ENCODE measurements around the gene GDNF. TPM values are rescaled to one million over a fixed set of nuclear protein-coding genes. Genes with fewer than 3 reads are reported as not detected.

GDNF gene
- polyA plus RNA-seq, 3 donors: not detected

- no peak overlapping the region for H3K4me3 Mint-ChIP-seq
- H3K36me3 ChIP-seq (replicated peaks in 1 of 2; ENCODE audit: control insufficient read depth in 1 of 2, insufficient read depth in 2 of 2, low read length in 2 of 2): no peaks in the 10 kb centered on the region
- no peak overlapping the region for H3K27ac ChIP-seq (ENCODE audit: low read depth in 1 of 2, low read length in 2 of 2)
- no peaks in the 10 kb centered on the region for H3K9me3 ChIP-seq (replicated peaks in 1 of 2; ENCODE audit: control insufficient read depth in 1 of 2, insufficient read depth in 1 of 2, low read length in 2 of 2)
- H3K4me1 ChIP-seq (ENCODE audit: control insufficient read depth in 1 of 2, insufficient read depth in 2 of 2, low read length in 2 of 2): no peaks in the 10 kb centered on the region
- H3K4me2 ChIP-seq (replicated peaks; ENCODE audit: extremely low read depth, low read length, poor library complexity, severe bottlenecking): no peak overlapping the region
- H3K27ac Mint-ChIP-seq: no peak overlapping the region
- H3K27me3 ChIP-seq (ENCODE audit: control insufficient read depth in 2 of 2, insufficient read depth in 2 of 2, low read length in 2 of 2): no peaks in the 10 kb centered on the region
- no peak overlapping the region for H3K4me3 ChIP-seq (replicated peaks in 1 of 3; ENCODE audit: low read depth in 2 of 3, low read length in 3 of 3)
- H2AFZ ChIP-seq (ENCODE audit: insufficient read depth, low read depth, low read length, poor library complexity, severe bottlenecking): no peak overlapping the region
- H3K79me2 ChIP-seq (ENCODE audit: insufficient read depth, low read length): no peaks in the 10 kb centered on the region
- H3K4me1 Mint-ChIP-seq: no peaks in the 10 kb centered on the region
- peaks cover 0 to 4% (median 2%) of the 10 kb centered on the region in 3 donors for H3K27me3 Mint-ChIP-seq (ENCODE audit: low read depth in 3 of 3)
- intact Hi-C loops (cut with micrococcal nuclease): no loop called here
- H3K9ac ChIP-seq (ENCODE audit: insufficient read depth, low read length, poor library complexity, severe bottlenecking): no peak overlapping the region
- H4K20me1 ChIP-seq (ENCODE audit: insufficient read depth, low read length): no peaks in the 10 kb centered on the region
- no peaks in the 10 kb centered on the region for H3K36me3 Mint-ChIP-seq
- H3K9me3 Mint-ChIP-seq: peaks cover 0 to 7% (median 0%) of the 10 kb centered on the region in 7 donors
- TF ChIP-seq CTCF (IDR thresholded peaks at IDR 0.05): no peak
- DNase-seq: no peak
These were observed 18.4 kb upstream of the GDNF start for GRCh38 chr5:37858250-37858649.

- no peak overlapping the region for H3K27ac Mint-ChIP-seq
- no peaks in the 10 kb centered on the region for H3K4me1 Mint-ChIP-seq
- Histone ChIP-seq H2AFZ (ENCODE audit: insufficient read depth, low read depth, low read length, poor library complexity, severe bottlenecking) (no peak overlapping the region), H3K4me3 (replicated peaks in 1 of 3; ENCODE audit: low read depth in 2 of 3, low read length in 3 of 3) (no peak overlapping the region), H3K4me2 (replicated peaks; ENCODE audit: extremely low read depth, low read length, poor library complexity, severe bottlenecking) (no peak overlapping the region), H3K9me3 (replicated peaks in 1 of 2; ENCODE audit: control insufficient read depth in 1 of 2, insufficient read depth in 1 of 2, low read length in 2 of 2) (no peaks in the 10 kb centered on the region), H3K27ac (ENCODE audit: low read depth in 1 of 2, low read length in 2 of 2) (no peak overlapping the region), H3K27me3 (ENCODE audit: control insufficient read depth in 2 of 2, insufficient read depth in 2 of 2, low read length in 2 of 2) (no peaks in the 10 kb centered on the region), H4K20me1 (ENCODE audit: insufficient read depth, low read length) (no peaks in the 10 kb centered on the region), H3K9ac (ENCODE audit: insufficient read depth, low read length, poor library complexity, severe bottlenecking) (no peak overlapping the region), H3K36me3 (replicated peaks in 1 of 2; ENCODE audit: control insufficient read depth in 1 of 2, insufficient read depth in 2 of 2, low read length in 2 of 2) (no peaks in the 10 kb centered on the region), H3K79me2 (ENCODE audit: insufficient read depth, low read length) (no peaks in the 10 kb centered on the region), H3K4me1 (ENCODE audit: control insufficient read depth in 1 of 2, insufficient read depth in 2 of 2, low read length in 2 of 2) (no peaks in the 10 kb centered on the region)
- intact Hi-C loops (cut with micrococcal nuclease): no loop called here
- TF ChIP-seq CTCF (IDR thresholded peaks at IDR 0.05): no peak
- DNase-seq: no peak
- WGBS (ENCODE audit: insufficient coverage): 33% methylated on average over 1 of the region's 1 CpG
- peaks cover 0 to 7% (median 0%) of the 10 kb centered on the region in 7 donors for H3K9me3 Mint-ChIP-seq
- peaks cover 0 to 4% (median 2%) of the 10 kb centered on the region in 3 donors for H3K27me3 Mint-ChIP-seq (ENCODE audit: low read depth in 3 of 3)
- H3K4me3 Mint-ChIP-seq: no peak overlapping the region
- no peaks in the 10 kb centered on the region for H3K36me3 Mint-ChIP-seq
These were observed 17.9 kb upstream of the GDNF start for GRCh38 chr5:37857696-37858095.
